NCI-H226 (cell line): ENCODE measurements around the gene MUS81.
"Not testable (repeated sequence)": the region's sequence is repeated elsewhere in the genome, so short reads cannot be mapped to it uniquely, and the experiment has no call there.

Experiments used
- DNase-seq: peaks from one replicate; pipeline ENCODE4 v3.0.0-alpha.2; 2015

The MUS81 gene

GRCh38 chr11:65860278-65861164 is at the start of gene MUS81:
Gene MUS81 (plus strand): TSS chr11:65860433. CDS start chr11:65860754, 321 bp downstream.
- DNase-seq: peak; percentile 98

GRCh38 chr11:65811764-65812475 is 48.3 kb upstream of the MUS81 start:
- DNase-seq: no peak

- DNase-seq: no peak
Measured at GRCh38 chr11:65814131-65814985, 45.9 kb upstream of the MUS81 start.

GRCh38 chr11:65814986-65815565 is 45.2 kb upstream of the MUS81 start:
- no peak for DNase-seq

- DNase-seq: no peak
Measured at GRCh38 chr11:65816696-65817095, 43.5 kb upstream of the MUS81 start.

GRCh38 chr11:65817312-65817834 is 42.9 kb upstream of the MUS81 start:
- no peak for DNase-seq

GRCh38 chr11:65817835-65818680 is 42.2 kb upstream of the MUS81 start:
- DNase-seq: peak; percentile 67

GRCh38 chr11:65821107-65821506 is 39.1 kb upstream of the MUS81 start:
- no peak for DNase-seq

GRCh38 chr11:65822776-65823528 is 37.3 kb upstream of the MUS81 start:
- no peak for DNase-seq

- no peak for DNase-seq
Measured at GRCh38 chr11:65826984-65827735, 33.1 kb upstream of the MUS81 start.

GRCh38 chr11:65829459-65829858 is 30.8 kb upstream of the MUS81 start:
- no peak for DNase-seq

GRCh38 chr11:65832231-65832630 is 28.0 kb upstream of the MUS81 start:
- DNase-seq: not testable (repeated sequence)

GRCh38 chr11:65833297-65834030 is 26.8 kb upstream of the MUS81 start, which contains the start of gene SNX32:
Gene SNX32 (plus strand): TSS chr11:65833963. CDS start chr11:65834066, 103 bp downstream.
- DNase-seq: peak; percentile 75

- no peak for DNase-seq
Measured at GRCh38 chr11:65834202-65834601, 26.0 kb upstream of the MUS81 start.

- DNase-seq: no peak
Measured at GRCh38 chr11:65842144-65842543, 18.1 kb upstream of the MUS81 start.

- DNase-seq: no peak
Measured at GRCh38 chr11:65843811-65844210, 16.4 kb upstream of the MUS81 start.

- no peak for DNase-seq
Measured at GRCh38 chr11:65844231-65844872, 15.9 kb upstream of the MUS81 start.

GRCh38 chr11:65847746-65848145 is 12.5 kb upstream of the MUS81 start:
- no peak for DNase-seq
